Endothelial cell of umbilical vein (primary cell): ENCODE data around the gene GRM7. TPM values are rescaled to one million over a fixed set of nuclear protein-coding genes. Genes with fewer than 3 reads are reported as not detected.

Experiments
- BruUV-seq: library from RNA; stranded (reverse); fragments of 400-500 nt; replicated peaks from 2 replicates; lab custom pipeline; 2021; lab: Mats Ljungman, UMichigan
- CTCF ChIA-PET: fragments of 300-600, 350-600 bp; sonication (Branson Sonifier 250); formaldehyde crosslinking; loops from one replicate; lab custom pipeline; 2021; ENCODE audit warnings: antibody characterized with exemption, inconsistent platforms; lab: Charles Lee
- POLR2A ChIA-PET: fragments of 300-600, 350-600 bp; sonication (Branson Sonifier 250); formaldehyde crosslinking; loops from one replicate; lab custom pipeline; 2021; ENCODE audit warnings: antibody characterized with exemption, inconsistent platforms; lab: Charles Lee
- DNase-seq: peaks from one replicate; pipeline ENCODE4 v3.0.0-alpha.2; 2011; ENCODE audit warnings: low read depth, low spot score
- FAIRE-seq: peaks from 2 replicates; lab custom pipeline; 2011; peaks lifted over from hg19 to GRCh38; lab: Jason Lieb, UNC
- H2AFZ ChIP-seq: 2 replicates; pipeline ENCODE4 v1.6.0; 2012; ENCODE audit warnings: low read depth, low read length, control low read depth, inconsistent platforms
- H3K27ac ChIP-seq: 2 replicates; pipeline ENCODE4 v1.5.1; 2011; ENCODE audit warnings: low read depth, mild to moderate bottlenecking, control low read depth, low read length, moderate library complexity; ENCODE audit not compliant: insufficient read depth
- H3K27me3 ChIP-seq, 2 experiments: 2 replicates each; pipeline versions ENCODE4 v1.6.0 to v1.6.1; 2011; ENCODE audit warnings: low read length in 2 of 2, mixed read lengths in 1 of 2; ENCODE audit not compliant: control insufficient read depth in 2 of 2, insufficient read depth in 2 of 2
- H3K36me3 ChIP-seq, 2 experiments: 2 replicates in 1 of 2; 3 replicates in 1 of 2; pipeline ENCODE4 v1.5.1; 2011; ENCODE audit warnings: low read length in 2 of 2, mild to moderate bottlenecking in 1 of 2, moderate library complexity in 1 of 2; ENCODE audit not compliant: control insufficient read depth in 2 of 2, insufficient read depth in 2 of 2; ENCODE audit errors: extremely low read depth in 1 of 2
- H3K4me1 ChIP-seq: 3 replicates; pipeline ENCODE4 v1.5.1; 2011; ENCODE audit warnings: mild to moderate bottlenecking, low read length; ENCODE audit not compliant: control insufficient read depth, insufficient read depth; ENCODE audit errors: extremely low read depth
- H3K4me2 ChIP-seq: 2 replicates; pipeline ENCODE4 v1.6.1; 2011; ENCODE audit warnings: low read length, control low read depth, mixed read lengths; ENCODE audit not compliant: insufficient read depth
- H3K4me3 ChIP-seq, 3 experiments: fragments of 200-600 bp in 1 of 3; sonication (generic), shearing (Covaris generic) in 1 of 3; replicated peaks in 1 of 3; 2 replicates each; pipeline ENCODE4 v1.5.1; 2011 to 2016; ENCODE audit warnings: control low read depth in 3 of 3, low read length in 3 of 3, mild to moderate bottlenecking in 2 of 3, inconsistent platforms in 1 of 3, low read depth in 1 of 3, moderate library complexity in 1 of 3; ENCODE audit not compliant: insufficient read depth in 1 of 3
- H3K79me2 ChIP-seq: 2 replicates; pipeline ENCODE4 v1.6.0; 2012; ENCODE audit warnings: low read length, inconsistent platforms; ENCODE audit not compliant: control insufficient read depth, insufficient read depth
- H3K9ac ChIP-seq: replicated peaks from 2 replicates; pipeline ENCODE3; 2011; ENCODE audit warnings: low read length, control low read depth; ENCODE audit not compliant: insufficient read depth; ENCODE audit errors: extremely low read depth
- H3K9me1 ChIP-seq: replicated peaks from 3 replicates; pipeline ENCODE4 v1.6.0; 2011; ENCODE audit warnings: mild to moderate bottlenecking, low read length; ENCODE audit not compliant: control insufficient read depth, insufficient read depth; ENCODE audit errors: extremely low read depth
- H3K9me3 ChIP-seq: replicated peaks from 2 replicates; pipeline ENCODE4 v1.5.1; 2012; ENCODE audit warnings: low read length, inconsistent platforms; ENCODE audit not compliant: control insufficient read depth, insufficient read depth
- H4K20me1 ChIP-seq: replicated peaks from 2 replicates; pipeline ENCODE3; 2011; ENCODE audit warnings: mild to moderate bottlenecking, low read length; ENCODE audit not compliant: control insufficient read depth, insufficient read depth; ENCODE audit errors: extremely low read depth
- CTCF ChIP-seq, 2 donors: IDR thresholded peaks; 1 replicate in 1 of 2; 2 replicates in 1 of 2; pipeline ENCODE4 v1.5.1; 2011; ENCODE audit warnings: low read length in 2 of 2, mild to moderate bottlenecking in 2 of 2, moderate library complexity in 2 of 2, control low read depth in 1 of 2, inconsistent platforms in 1 of 2, low read depth in 1 of 2; ENCODE audit not compliant: insufficient read depth in 1 of 2; ENCODE audit errors: extremely low read depth in 1 of 2
- EZH2 ChIP-seq: IDR thresholded peaks from 2 replicates; pipeline ENCODE4 v1.6.1; 2012; ENCODE audit warnings: borderline replicate concordance, low read depth, mild to moderate bottlenecking, moderate library complexity, low read length, inconsistent platforms; ENCODE audit not compliant: severe bottlenecking
- FOS ChIP-seq: IDR thresholded peaks from 2 replicates; pipeline ENCODE4 v1.6.1; 2011; ENCODE audit warnings: mild to moderate bottlenecking, low read length, moderate library complexity, borderline replicate concordance; ENCODE audit not compliant: insufficient read depth
- GATA2 ChIP-seq: IDR thresholded peaks from 2 replicates; pipeline ENCODE4 v1.7.0; 2011; ENCODE audit warnings: low read depth, mild to moderate bottlenecking, moderate library complexity, mixed read lengths, low read length; ENCODE audit not compliant: insufficient read length, insufficient read depth
- JUN ChIP-seq: IDR thresholded peaks from 2 replicates; pipeline ENCODE4 v1.6.1; 2011; ENCODE audit warnings: borderline replicate concordance, low read depth; ENCODE audit not compliant: insufficient read length, insufficient read depth
- MAX ChIP-seq: IDR thresholded peaks from 2 replicates; pipeline ENCODE4 v1.6.1; 2011; ENCODE audit not compliant: insufficient read depth, insufficient read length
- MYC ChIP-seq: IDR thresholded peaks from one replicate; pipeline ENCODE4 v1.6.1; 2011; ENCODE audit warnings: mild to moderate bottlenecking, low read depth, low read length
- POLR2A ChIP-seq: IDR thresholded peaks from 2 replicates; pipeline ENCODE4 v1.6.1; 2012; ENCODE audit warnings: low read depth, mild to moderate bottlenecking, control low read depth, low read length
- POLR2AphosphoS5 ChIP-seq: IDR thresholded peaks from 2 replicates; pipeline ENCODE4 v1.6.1; 2012; ENCODE audit warnings: low read depth, mild to moderate bottlenecking, control low read depth, low read length, moderate library complexity; ENCODE audit not compliant: insufficient read depth
- dilution Hi-C: fragments of 300-500 bp; cut with MboI; formaldehyde crosslinking; loops from one replicate; pipeline ENCODE4 v1.15.0; 2019; ENCODE audit warnings: low sequenced_read_pairs; ENCODE audit not compliant: extremely low pct_ligation_motif_present
- intact Hi-C: fragments of 100-400 bp; cut with micrococcal nuclease; formaldehyde crosslinking; loops from one replicate; pipeline ENCODE4 v1.10.0; 2022
- polyA plus RNA-seq, 4 experiments: library from polyadenylated mRNA; depleted of rRNA in 3 of 4; stranded (reverse) in 3 of 4; unstranded in 1 of 4; fragments of >200 nt; gene quantifications; 2 replicates each; pipeline versions ENCODE4 v1.2.1 to v1.2.3, GENCODE V29; 2011 to 2012; ENCODE audit warnings: missing spikeins in 1 of 4
- total RNA-seq: library from RNA; stranded (reverse); gene quantifications from 2 replicates; pipeline ENCODE4 v1.2.3, GENCODE V29; 2021

The GRM7 gene
- total and polyA plus RNA-seq, 2 donors (not counting 3 experiments of a cell fraction or from before 2014, with no cell fraction given): 0.12 TPM; not detected in 1

- ChIA-PET POLR2A (no interaction called here), CTCF (no interaction called here)
- no peak overlapping the region for H3K4me3 ChIP-seq
- H4K20me1 ChIP-seq: no peaks in the 10 kb centered on the region
- no peak overlapping the region for H3K27ac ChIP-seq
- H3K79me2 ChIP-seq: no peaks in the 10 kb centered on the region
- dilution Hi-C loops: no loop called here
- H3K4me1 ChIP-seq: no peaks in the 10 kb centered on the region
- intact Hi-C loops: no loop called here
- no peak overlapping the region for H2AFZ ChIP-seq
- no peaks in the 10 kb centered on the region for H3K36me3 ChIP-seq
- no peaks in the 10 kb centered on the region for H3K9me3 ChIP-seq
- no peaks in the 10 kb centered on the region for H3K27me3 ChIP-seq
- no peak for FAIRE-seq
- no peaks in the 10 kb centered on the region for H3K9me1 ChIP-seq
- no TSS peak for BruUV-seq
- no peak overlapping the region for H3K9ac ChIP-seq
- no peak overlapping the region for H3K4me2 ChIP-seq
- no peak for DNase-seq
- no peak for TF ChIP-seq FOS
- TF ChIP-seq EZH2: no peak
- no peak for TF ChIP-seq CTCF (IDR thresholded peaks at IDR 0.05; ENCODE audit: extremely low read depth in 1 of 2, insufficient read depth in 1 of 2, low read depth in 1 of 2, low read length in 2 of 2)
- no peak for TF ChIP-seq MAX
- TF ChIP-seq POLR2A: no peak
- TF ChIP-seq MYC: no peak
- TF ChIP-seq GATA2: no peak
- no peak for TF ChIP-seq JUN
- no peak for TF ChIP-seq POLR2AphosphoS5
Observed at GRCh38 chr3:7581831-7582230, 720.9 kb downstream of the GRM7 start.
